ENCODE data around the gene LMO7. TPM values are rescaled to one million over a fixed set of nuclear protein-coding genes. Genes with fewer than 3 reads are reported as not detected.
A peak's percentile ranks its signal among the peaks of the same experiment; 100 is the strongest.

Gene LMO7
- total and polyA plus RNA-seq, 2 of the 4 experiments (the other 2 are of a cell fraction), result 266 to 367 TPM

DNA sequence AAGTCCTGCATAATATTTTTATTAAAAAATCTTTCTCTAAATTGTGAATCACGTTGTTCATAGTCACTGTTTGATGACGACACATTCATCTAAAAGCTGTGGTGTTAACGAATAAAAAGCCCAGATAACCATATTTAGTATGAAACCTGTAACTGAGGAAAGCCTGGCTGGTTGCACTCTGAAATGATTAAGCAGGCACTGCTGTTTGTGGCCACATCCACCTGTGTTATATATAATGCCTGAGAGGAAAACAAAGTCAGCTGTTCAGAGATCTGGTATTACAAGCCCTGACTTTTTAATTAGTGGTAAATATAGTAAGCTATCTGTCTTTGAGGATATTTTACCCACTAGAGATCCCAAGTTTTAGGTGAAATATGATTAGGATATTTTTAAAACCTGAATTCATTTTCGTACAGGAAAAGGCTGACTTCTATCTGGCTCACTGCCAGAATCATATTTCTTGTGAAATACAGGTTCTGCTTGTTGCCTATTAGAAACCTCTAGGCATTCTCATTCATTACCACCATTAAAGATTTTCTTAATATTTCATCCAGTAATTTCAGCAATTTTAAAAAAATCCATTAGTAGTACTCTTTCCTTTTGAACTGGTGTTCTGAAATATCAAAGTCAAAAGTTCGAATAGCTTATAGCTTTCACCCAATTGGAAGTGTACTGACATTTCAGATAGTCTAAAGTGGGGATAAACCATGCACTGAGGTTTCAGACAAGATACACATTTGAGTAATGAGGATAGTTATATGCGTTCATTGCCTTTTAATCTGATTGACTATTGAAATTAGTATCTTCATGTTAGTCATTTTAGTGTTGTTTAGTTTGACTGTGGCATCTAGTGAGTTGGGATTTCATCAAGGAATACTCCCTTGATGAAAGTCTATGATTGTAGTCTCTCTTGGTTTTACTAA, 79.7 kb downstream of the LMO7 start:
- dilution Hi-C loops (cut with HindIII; ENCODE audit: low sequenced_read_pairs, unreplicated experiment), result no loop called here
- no peaks in the 10 kb centered on the region for H3K9me3 ChIP-seq (ENCODE audit: control insufficient read depth, insufficient read depth, low read length)
- no peak overlapping the region for H2AK9ac ChIP-seq (replicated peaks; ENCODE audit: low read depth, low read length, poor library complexity)
- BruUV-seq (replicated peaks), result no TSS peak
- H4K8ac ChIP-seq (ENCODE audit: low read depth in 2 of 2, low read length in 2 of 2), result no peak overlapping the region; a peak in 1 of 4 replicates
- no peak overlapping the region for H3K23ac ChIP-seq (ENCODE audit: low read depth, low read length)
- H3K79me1 ChIP-seq (ENCODE audit: low read depth in 1 of 2, low read length in 2 of 2), result peaks cover 25 to 62% of the 10 kb centered on the region in 2 experiments
- H3K14ac ChIP-seq (replicated peaks; ENCODE audit: low read depth, low read length), result no peak overlapping the region
- intact Hi-C loops (cut with micrococcal nuclease), result loop anchor here (2.0 kb wide), 1 partner anchor 45 kb away; no protein-coding TSS in a partner anchor
- H3K18ac ChIP-seq (ENCODE audit: low read depth, low read length), result peak overlapping the region; percentile 62; the same call in 1 of the 2 replicates
- H3K9ac ChIP-seq (ENCODE audit: low read depth, low read length), result no peak overlapping the region
- no peak for TF ChIP-seq RCOR1 (IDR thresholded peaks at IDR 0.05; ENCODE audit: insufficient replicate concordance, low read length)
- H2BK5ac ChIP-seq (ENCODE audit: low read depth, low read length, poor library complexity, severe bottlenecking), result peak overlapping the region; percentile 66
- POLR2A ChIA-PET (ENCODE audit: unreplicated experiment), result no interaction called here
- H3K56ac ChIP-seq (ENCODE audit: extremely low read depth, insufficient read depth, low read length), result no peak overlapping the region
- no peak overlapping the region; the same call in 1 of the 2 replicates for H2BK20ac ChIP-seq (ENCODE audit: low read depth, low read length)
- peak overlapping the region; percentile 66 for H4K5ac ChIP-seq (ENCODE audit: low read depth, low read length)
- H3K27ac ChIP-seq (ENCODE audit: insufficient read depth, low read length), result peak overlapping the region; percentile 45; the same call in 1 of the 2 replicates
- peaks cover 7% of the 10 kb centered on the region; the same call in 1 of the 2 replicates for H3K4me1 ChIP-seq (ENCODE audit: control insufficient read depth, insufficient read depth, low read length)
- no peak overlapping the region for H2AFZ ChIP-seq (replicated peaks; ENCODE audit: low read length, poor library complexity)
- no CpG with 5 or more reads among the region's 6 CpGs for WGBS, 2 experiments (ENCODE audit: extremely low coverage in 2 of 2, insufficient read length in 1 of 2)
- peaks cover 73% of the 10 kb centered on the region for H4K20me1 ChIP-seq (ENCODE audit: insufficient read depth, low read length)
- peaks cover 10% of the 10 kb centered on the region for H3K9me1 ChIP-seq (ENCODE audit: insufficient read depth, low read length)
- no peaks in the 10 kb centered on the region for H3K27me3 ChIP-seq (ENCODE audit: control insufficient read depth, insufficient read depth, low read length)
- CTCF ChIA-PET, result interaction anchor here (0.6 to 1.0 kb wide), 4 partner anchors 14 to 234 kb away, joined by 3 to 4 read pairs (median 4); partner anchors contain the start of gene TBC1D4
- H2AK5ac ChIP-seq (ENCODE audit: low read depth, low read length), result no peak overlapping the region
- no peak overlapping the region for H3K4ac ChIP-seq (ENCODE audit: low read depth, low read length)
- no peak overlapping the region for H4K91ac ChIP-seq (ENCODE audit: insufficient read depth, low read depth, low read length)
- DNase-seq (no peak), ATAC-seq (ENCODE audit: low read depth) (0 out of 2 replicates have a peak, but pooled peaks have one; percentile 6)
- H3K4me3 ChIP-seq (ENCODE audit: insufficient read depth, low read depth, low read length), result no peak overlapping the region
- H2BK15ac ChIP-seq (ENCODE audit: low read depth, low read length), result no peak overlapping the region
- no peak overlapping the region for H2BK120ac ChIP-seq (ENCODE audit: low read depth, low read length)
- peak overlapping the region; percentile 37; the same call in 1 of the 2 replicates for H3K4me2 ChIP-seq (ENCODE audit: low read depth, low read length)
- in situ Hi-C loops (cut with MboI; ENCODE audit: low sequenced_read_pairs), result no loop called here
- peaks cover 5% of the 10 kb centered on the region for H3K36me3 ChIP-seq (ENCODE audit: control insufficient read depth, insufficient read depth, low read length)
